ENCODE measurements around the gene TMA7B.

The TMA7B gene

GRCh38 chr22:39954584-39955055, 5.6 kb upstream of the TMA7B start:
- no peak for DNase-seq

- DNase-seq, result no peak
These were observed 4.5 kb upstream of the TMA7B start for GRCh38 chr22:39955675-39956074.

- DNase-seq, result no peak
These were observed 3.1 kb upstream of the TMA7B start for GRCh38 chr22:39956932-39957664.

- no peak for DNase-seq
These were observed 2.0 kb upstream of the TMA7B start for GRCh38 chr22:39958009-39958711.

- DNase-seq, result no peak
These were observed 1.1 kb upstream of the TMA7B start for GRCh38 chr22:39958949-39959639.

- DNase-seq, result peak; percentile 45
These were observed 872 bp downstream of the TMA7B start for GRCh38 chr22:39960791-39961746.

GRCh38 chr22:39962071-39962470, 1.9 kb downstream of the TMA7B start:
- DNase-seq, result no peak

GRCh38 chr22:39965748-39966147, 5.6 kb downstream of the TMA7B start:
- no peak for DNase-seq

- no peak for DNase-seq
These were observed 6.3 kb downstream of the TMA7B start for GRCh38 chr22:39966470-39966869.

GRCh38 chr22:39967103-39967829, 7.1 kb downstream of the TMA7B start:
- DNase-seq, result no peak

- no peak for DNase-seq
These were observed 8.1 kb downstream of the TMA7B start for GRCh38 chr22:39967996-39968972.

GRCh38 chr22:39970742-39971141, 10.5 kb downstream of the TMA7B start:
- no peak for DNase-seq

- no peak for DNase-seq
These were observed 12.4 kb downstream of the TMA7B start for GRCh38 chr22:39972641-39973040.

- DNase-seq, result no peak
These were observed 13.5 kb downstream of the TMA7B start for GRCh38 chr22:39973656-39974055.

GRCh38 chr22:39974065-39974464, 13.9 kb downstream of the TMA7B start:
- DNase-seq, result no peak

- no peak for DNase-seq
These were observed 18.9 kb downstream of the TMA7B start for GRCh38 chr22:39979048-39979447.

- DNase-seq, result no peak
These were observed 19.3 kb downstream of the TMA7B start for GRCh38 chr22:39979458-39979857.

GRCh38 chr22:39980596-39980995, 20.4 kb downstream of the TMA7B start:
- no peak for DNase-seq

GRCh38 chr22:39983346-39983745, 23.1 kb downstream of the TMA7B start:
- DNase-seq, result no peak

- no peak for DNase-seq
These were observed 23.8 kb downstream of the TMA7B start for GRCh38 chr22:39984006-39984405.

GRCh38 chr22:39984746-39985145, 24.5 kb downstream of the TMA7B start:
- DNase-seq, result no peak
